Measurements from ENCODE around the gene ZNF574.

Gene ZNF574

DNA sequence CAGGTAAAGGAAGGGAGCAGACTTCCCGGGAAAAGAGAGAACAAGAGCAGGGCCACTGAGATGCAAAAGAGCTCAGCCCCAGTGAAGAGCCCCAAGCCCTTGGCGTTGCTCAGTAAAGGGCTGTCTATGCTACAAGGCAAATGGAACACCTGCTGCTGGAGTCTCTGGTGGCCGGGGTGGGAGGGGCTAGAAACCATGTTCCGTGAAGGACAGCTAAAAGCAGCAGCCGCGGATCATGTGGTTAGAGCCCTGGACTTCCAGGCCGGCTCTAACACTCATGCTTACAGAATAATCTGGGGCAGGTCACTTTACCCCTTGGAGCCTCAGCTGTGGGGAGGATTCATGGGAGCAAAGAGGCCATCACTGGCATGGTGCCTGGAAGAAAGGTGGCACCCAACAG lies 38.4 kb downstream of the ZNF574 start:
- no peak overlapping the region for H3K9ac ChIP-seq (ENCODE audit: low read depth, low read length)
- H3K4me1 ChIP-seq (ENCODE audit: insufficient read depth, low read length), result peaks cover 30% of the 10 kb centered on the region
- H3K36me3 ChIP-seq (ENCODE audit: insufficient read depth, low read length), result no peaks in the 10 kb centered on the region
- H3K9me3 ChIP-seq (ENCODE audit: control insufficient read depth, insufficient read depth, low read length), result no peaks in the 10 kb centered on the region

DNA sequence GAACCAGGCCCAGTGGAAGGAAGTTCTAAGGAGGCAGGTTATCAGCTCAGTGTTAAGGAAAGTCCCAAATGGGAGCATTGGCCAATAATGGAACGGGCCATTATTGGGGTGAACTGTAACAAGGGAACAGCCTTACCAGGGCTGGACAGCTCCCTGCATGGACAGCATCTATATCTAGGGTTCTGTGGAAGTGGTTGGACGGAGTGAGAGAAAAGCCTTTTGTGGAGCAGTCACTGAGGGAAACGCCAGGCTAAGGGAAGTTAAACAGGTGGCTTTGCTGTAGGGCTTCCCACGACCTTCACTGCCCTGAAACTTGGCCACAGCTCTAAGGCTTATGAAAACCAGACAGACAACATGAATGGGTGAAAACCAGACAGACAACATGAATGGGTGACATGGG lies 39.3 kb downstream of the ZNF574 start:
- no peak overlapping the region for H3K9ac ChIP-seq (ENCODE audit: low read depth, low read length)
- no peaks in the 10 kb centered on the region for H3K36me3 ChIP-seq (ENCODE audit: insufficient read depth, low read length)
- peaks cover 30% of the 10 kb centered on the region for H3K4me1 ChIP-seq (ENCODE audit: insufficient read depth, low read length)
- no peaks in the 10 kb centered on the region for H3K9me3 ChIP-seq (ENCODE audit: control insufficient read depth, insufficient read depth, low read length)

DNA sequence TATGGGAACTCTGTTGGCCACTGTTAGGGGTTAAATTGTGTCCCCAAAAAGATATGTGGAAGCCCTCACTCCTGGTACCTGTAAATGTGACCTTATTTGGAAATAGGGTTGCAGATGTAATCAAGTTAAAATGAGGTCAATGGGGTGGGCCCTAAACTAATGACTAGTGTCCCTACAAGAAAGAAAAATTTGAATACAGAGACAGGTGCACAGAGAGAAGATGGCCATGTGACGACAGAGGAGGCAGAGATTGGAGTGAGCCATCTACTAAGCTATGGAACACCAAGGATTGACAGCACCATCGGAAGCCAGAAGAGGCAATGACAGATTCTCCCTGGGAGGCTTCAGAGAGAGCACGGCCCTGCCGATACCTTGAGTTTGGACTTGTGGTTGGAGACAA lies 39.7 kb downstream of the ZNF574 start:
- H3K9ac ChIP-seq (ENCODE audit: low read depth, low read length), result no peak overlapping the region

DNA sequence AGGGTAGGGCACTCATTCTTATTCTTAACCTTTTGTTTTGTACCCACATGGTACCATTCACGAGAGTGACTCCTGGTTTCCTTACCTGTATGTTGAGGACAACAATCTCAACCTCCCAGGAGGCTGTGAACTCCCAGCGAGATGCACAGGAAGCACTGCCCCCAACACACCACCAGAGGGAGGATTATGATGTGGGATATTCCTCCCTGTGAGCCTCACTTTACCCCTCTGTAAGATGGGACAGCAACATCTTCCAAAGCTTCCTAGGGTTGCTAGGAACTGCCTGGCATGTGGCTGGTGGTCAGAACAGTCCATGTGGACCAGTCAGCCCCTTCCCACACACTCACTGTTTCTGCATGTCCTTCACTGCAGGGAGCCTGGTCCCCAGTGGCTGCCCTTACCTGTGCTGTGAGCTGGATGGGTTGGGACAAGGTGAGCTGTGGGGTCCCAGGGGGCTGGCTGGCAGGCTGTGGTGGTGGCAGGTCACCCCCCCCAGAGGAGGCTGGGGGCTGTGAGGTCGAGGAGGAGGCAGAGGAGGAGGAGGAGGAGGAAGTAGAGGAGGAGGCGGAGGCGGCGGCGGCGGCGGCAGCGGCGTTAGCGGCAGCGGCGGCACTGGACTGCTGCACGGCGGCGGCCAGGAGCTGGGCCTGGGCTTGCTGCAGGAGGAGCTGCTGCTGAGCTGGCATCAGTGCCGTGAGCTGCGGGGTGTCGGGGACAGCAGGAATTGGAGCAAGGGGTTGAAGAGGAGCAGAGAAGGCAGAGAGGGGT lies 40.5 kb downstream of the ZNF574 start:
- Histone ChIP-seq H3K9me3 (ENCODE audit: control insufficient read depth, insufficient read depth, low read length) (no peaks in the 10 kb centered on the region), H3K4me1 (ENCODE audit: insufficient read depth, low read length) (peaks cover 40% of the 10 kb centered on the region), H3K36me3 (ENCODE audit: insufficient read depth, low read length) (no peaks in the 10 kb centered on the region), H3K9ac (ENCODE audit: low read depth, low read length) (no peak overlapping the region)

More for the DNA sequence above, 39.7 kb downstream of the ZNF574 start:
- Histone ChIP-seq H3K36me3 (ENCODE audit: insufficient read depth, low read length) (no peaks in the 10 kb centered on the region), H3K4me1 (ENCODE audit: insufficient read depth, low read length) (peaks cover 32% of the 10 kb centered on the region), H3K9me3 (ENCODE audit: control insufficient read depth, insufficient read depth, low read length) (no peaks in the 10 kb centered on the region)

DNA sequence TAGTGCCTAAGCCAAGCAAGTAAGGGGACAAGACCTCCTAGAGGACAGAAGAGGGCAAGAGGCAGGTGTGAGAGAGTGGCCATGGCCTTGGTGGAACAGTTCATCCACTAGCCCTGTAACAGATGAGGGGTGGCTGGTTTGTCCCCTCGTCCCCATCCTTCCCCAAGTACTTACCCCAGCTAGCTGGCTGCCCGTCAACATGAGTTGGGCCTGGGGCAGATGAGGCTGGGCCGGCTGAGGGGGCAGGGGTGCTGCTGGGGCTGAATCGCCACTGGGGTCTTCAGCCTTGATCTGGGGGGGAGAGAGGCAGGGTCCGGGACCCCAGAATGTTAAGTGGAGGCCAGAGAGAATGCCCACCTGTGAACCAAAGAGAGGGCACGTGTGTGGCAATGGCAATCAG lies 41.1 kb downstream of the ZNF574 start:
- no peak overlapping the region for H3K9ac ChIP-seq (ENCODE audit: low read depth, low read length)
- peaks cover 40% of the 10 kb centered on the region for H3K4me1 ChIP-seq (ENCODE audit: insufficient read depth, low read length)

DNA sequence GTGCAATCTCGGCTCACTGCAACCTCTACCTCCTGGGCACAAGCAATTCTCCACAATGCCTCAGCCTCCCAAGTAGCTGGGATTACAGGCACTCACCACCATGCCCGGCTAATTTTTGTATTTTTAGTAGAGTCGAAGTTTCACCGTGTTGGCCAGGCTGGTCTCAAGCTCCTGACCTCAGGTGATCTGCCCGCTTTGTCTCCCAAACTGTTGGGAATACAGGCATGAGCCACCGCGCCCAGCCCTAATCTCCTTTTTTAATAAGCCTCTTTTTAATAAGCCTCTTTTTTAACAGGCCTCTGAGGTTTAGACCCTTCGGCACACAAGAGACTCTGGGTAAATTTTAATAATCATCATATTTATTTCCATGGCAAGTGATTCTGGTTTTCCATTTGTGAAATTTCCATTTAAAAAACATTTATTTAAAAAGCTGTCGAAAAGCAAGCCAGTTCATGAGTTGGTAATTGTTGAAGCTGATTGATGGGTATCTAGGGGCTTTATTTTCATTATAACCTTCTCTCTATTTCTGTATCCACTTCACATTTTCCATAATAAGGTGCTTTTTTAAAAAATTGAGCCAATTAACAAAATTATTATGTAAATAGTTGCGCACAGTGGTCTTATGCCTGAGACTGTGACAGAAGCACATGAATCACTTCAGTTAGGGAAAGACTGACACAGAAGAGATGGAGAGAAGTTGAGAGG lies 44.5 kb downstream of the ZNF574 start:
- H3K9ac ChIP-seq (ENCODE audit: low read depth, low read length), result no peak overlapping the region
- H3K4me1 ChIP-seq (ENCODE audit: insufficient read depth, low read length), result peaks cover 27% of the 10 kb centered on the region
- H3K36me3 ChIP-seq (ENCODE audit: insufficient read depth, low read length), result no peaks in the 10 kb centered on the region
- no peaks in the 10 kb centered on the region for H3K9me3 ChIP-seq (ENCODE audit: control insufficient read depth, insufficient read depth, low read length)

More for the DNA sequence above, 41.1 kb downstream of the ZNF574 start:
- H3K36me3 ChIP-seq (ENCODE audit: insufficient read depth, low read length), result no peaks in the 10 kb centered on the region
- no peaks in the 10 kb centered on the region for H3K9me3 ChIP-seq (ENCODE audit: control insufficient read depth, insufficient read depth, low read length)

DNA sequence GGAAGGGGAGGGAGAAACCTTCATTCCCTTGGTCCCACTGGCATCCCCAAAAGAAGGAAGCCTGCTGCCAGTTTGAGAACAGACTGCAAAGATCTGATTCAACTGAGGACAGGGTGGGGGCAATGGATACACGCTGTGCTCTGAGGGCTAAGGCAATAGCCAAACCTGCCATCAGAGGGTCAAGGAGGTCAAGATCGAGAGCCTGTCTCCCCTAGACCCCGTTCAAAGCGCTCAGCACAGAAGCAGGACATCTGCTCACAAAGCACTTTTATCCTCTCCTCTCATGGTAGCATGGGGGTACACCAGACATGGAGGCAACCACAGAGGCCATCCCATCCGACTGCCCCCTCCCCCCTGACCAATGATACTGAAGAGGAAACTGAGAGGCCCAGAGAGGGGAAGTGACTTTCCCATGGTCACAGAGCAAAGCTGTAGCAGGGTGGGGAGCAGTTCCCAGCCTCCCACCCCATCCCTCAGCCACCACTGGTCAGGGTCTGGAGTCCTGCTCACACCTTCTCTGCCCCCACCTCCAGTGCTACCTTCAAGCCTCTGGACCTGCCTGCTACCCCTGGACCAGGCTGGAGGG lies 45.2 kb downstream of the ZNF574 start:
- peaks cover 25% of the 10 kb centered on the region for H3K4me1 ChIP-seq (ENCODE audit: insufficient read depth, low read length)
- no peaks in the 10 kb centered on the region for H3K36me3 ChIP-seq (ENCODE audit: insufficient read depth, low read length)
- H3K9me3 ChIP-seq (ENCODE audit: control insufficient read depth, insufficient read depth, low read length), result no peaks in the 10 kb centered on the region
- H3K9ac ChIP-seq (ENCODE audit: low read depth, low read length), result no peak overlapping the region

DNA sequence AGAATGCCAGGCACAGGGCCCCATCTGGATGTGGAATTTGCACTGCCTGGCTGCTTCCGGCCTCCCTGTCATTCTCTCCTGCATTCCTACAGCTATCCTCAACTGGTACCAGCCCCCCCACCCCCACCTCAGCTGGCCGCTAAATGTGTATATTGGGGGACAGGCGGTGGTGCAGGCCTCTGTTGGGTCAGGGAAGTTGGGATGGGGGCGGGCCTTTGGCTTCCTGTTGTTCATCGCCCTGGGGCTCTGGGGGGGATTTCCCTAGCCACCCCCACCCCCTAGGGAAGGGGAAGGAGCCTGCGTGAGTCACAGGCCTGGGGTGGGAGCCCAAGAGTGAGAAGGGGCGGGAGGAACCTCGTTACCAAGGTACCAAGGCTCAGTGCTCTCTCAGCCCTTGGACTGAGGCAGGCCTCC lies 45.7 kb downstream of the ZNF574 start:
- no peaks in the 10 kb centered on the region for H3K9me3 ChIP-seq (ENCODE audit: control insufficient read depth, insufficient read depth, low read length)
- no peaks in the 10 kb centered on the region for H3K36me3 ChIP-seq (ENCODE audit: insufficient read depth, low read length)
- H3K4me1 ChIP-seq (ENCODE audit: insufficient read depth, low read length), result peaks cover 25% of the 10 kb centered on the region
- no peak overlapping the region for H3K9ac ChIP-seq (ENCODE audit: low read depth, low read length)

DNA sequence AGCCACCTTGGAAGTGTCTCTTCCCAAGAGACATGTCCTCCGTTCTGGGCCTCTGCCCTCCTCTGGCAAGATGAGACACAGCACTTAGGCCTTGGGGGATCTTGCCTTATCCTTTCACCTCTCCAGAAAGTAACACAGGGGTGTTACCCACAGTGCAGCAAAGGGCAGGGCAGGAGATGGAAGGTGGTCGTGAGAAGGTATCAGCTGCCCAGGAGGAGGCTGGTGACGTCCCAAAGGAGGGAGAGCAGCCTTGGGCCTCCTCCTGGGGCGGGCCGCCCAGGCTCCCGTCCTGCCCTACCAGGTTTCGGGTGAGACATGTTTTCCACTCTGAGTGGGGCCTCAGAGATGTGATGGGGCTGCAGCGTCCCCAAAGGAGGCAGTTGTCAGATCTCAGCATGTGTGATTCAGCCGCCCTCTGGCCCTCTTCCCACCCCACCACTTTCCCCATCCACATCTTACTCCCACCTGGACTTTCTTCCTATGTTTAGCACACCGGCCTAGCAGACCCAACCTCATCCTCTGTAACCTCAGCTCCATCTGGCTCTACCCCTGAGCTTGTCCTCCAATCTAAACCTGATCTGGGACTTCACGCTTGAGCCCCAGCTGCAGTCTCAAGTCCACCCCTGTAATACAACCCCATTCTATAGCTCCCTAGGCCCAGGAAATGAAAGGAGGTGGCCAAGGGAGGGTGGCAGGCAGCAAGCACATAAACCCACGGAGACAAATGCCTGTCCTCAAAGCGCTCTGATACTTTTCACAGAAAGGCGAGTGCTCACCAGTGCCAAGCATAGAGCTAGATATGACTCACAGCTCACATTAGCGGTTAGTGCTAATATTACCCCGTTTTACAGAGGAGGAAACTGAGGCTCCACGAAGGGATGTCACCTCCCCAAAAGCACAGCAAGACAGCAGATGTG lies 47.0 kb downstream of the ZNF574 start:
- no peak overlapping the region for H3K9ac ChIP-seq (ENCODE audit: low read depth, low read length)
- no peaks in the 10 kb centered on the region for H3K9me3 ChIP-seq (ENCODE audit: control insufficient read depth, insufficient read depth, low read length)
- peaks cover 25% of the 10 kb centered on the region for H3K4me1 ChIP-seq (ENCODE audit: insufficient read depth, low read length)
- H3K36me3 ChIP-seq (ENCODE audit: insufficient read depth, low read length), result no peaks in the 10 kb centered on the region

DNA sequence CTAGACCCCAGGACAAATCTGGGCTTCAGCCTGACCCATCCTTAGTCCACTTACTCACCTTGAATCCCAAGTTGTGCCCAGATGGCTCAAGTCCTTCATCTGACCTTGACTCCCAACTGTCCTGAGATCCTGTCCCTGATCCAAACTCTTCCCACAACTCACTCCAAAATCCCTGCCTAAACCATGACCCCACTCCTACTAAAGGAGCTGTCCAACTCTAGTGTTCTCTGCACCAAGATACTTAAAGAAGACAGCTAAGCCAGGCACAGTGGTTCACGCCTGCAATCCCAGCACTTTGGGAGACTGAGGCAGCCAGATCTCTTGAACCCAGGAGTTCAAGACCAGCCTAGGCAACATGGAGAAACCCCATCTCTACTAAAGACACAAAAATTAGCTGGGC lies 47.8 kb downstream of the ZNF574 start:
- Histone ChIP-seq H3K9me3 (ENCODE audit: control insufficient read depth, insufficient read depth, low read length) (no peaks in the 10 kb centered on the region), H3K9ac (ENCODE audit: low read depth, low read length) (no peak overlapping the region), H3K36me3 (ENCODE audit: insufficient read depth, low read length) (no peaks in the 10 kb centered on the region), H3K4me1 (ENCODE audit: insufficient read depth, low read length) (peaks cover 25% of the 10 kb centered on the region)

DNA sequence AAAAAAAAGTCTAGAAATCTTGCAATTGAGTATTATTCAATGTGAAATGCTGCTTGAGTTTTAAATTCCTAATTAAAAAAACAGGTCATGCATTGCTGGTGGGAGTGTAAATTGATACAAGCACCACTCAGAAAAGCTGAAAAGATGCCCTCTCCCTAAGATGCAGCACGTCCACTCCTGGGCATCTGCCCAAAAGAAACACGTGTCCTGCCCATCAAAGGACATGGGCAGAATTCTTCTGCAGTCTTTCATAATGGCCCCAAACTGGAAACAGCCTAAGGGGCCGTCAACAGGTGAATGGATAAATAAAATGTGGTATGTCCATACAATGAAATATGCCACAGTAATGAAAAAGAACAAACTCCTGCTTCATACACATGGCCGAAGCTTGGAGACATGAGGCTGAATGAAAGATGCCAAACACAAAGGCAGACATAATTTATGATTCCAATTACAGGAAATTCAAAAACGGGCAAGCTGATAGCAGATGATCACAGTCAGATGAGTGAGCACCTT lies 48.5 kb downstream of the ZNF574 start:
- Histone ChIP-seq H3K4me1 (ENCODE audit: insufficient read depth, low read length) (peaks cover 30% of the 10 kb centered on the region), H3K9me3 (ENCODE audit: control insufficient read depth, insufficient read depth, low read length) (no peaks in the 10 kb centered on the region), H3K9ac (ENCODE audit: low read depth, low read length) (no peak overlapping the region), H3K36me3 (ENCODE audit: insufficient read depth, low read length) (no peaks in the 10 kb centered on the region)

DNA sequence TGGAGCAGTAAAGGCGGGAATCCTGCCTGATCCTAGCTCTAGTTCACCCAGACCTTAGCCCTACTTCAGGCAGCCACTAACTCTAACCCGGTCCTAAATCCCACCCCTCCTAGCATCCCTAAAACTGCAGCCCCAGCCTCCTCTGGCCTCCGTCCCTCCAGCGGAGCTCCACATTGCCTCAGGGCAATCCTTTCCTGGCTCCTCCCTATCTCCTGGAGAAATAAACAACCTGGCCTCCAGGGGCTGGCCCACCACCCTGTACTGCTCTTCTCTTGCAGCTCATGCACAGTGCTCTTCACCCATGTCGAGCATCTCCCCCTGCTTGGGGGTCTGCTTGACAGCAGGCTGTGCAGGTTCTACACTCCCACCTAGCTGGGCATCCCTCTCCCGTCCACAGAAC lies 49.6 kb downstream of the ZNF574 start:
- no peak overlapping the region for H3K9ac ChIP-seq (ENCODE audit: low read depth, low read length)
- H3K9me3 ChIP-seq (ENCODE audit: control insufficient read depth, insufficient read depth, low read length), result no peaks in the 10 kb centered on the region
- H3K36me3 ChIP-seq (ENCODE audit: insufficient read depth, low read length), result no peaks in the 10 kb centered on the region
- peaks cover 35% of the 10 kb centered on the region for H3K4me1 ChIP-seq (ENCODE audit: insufficient read depth, low read length)

DNA sequence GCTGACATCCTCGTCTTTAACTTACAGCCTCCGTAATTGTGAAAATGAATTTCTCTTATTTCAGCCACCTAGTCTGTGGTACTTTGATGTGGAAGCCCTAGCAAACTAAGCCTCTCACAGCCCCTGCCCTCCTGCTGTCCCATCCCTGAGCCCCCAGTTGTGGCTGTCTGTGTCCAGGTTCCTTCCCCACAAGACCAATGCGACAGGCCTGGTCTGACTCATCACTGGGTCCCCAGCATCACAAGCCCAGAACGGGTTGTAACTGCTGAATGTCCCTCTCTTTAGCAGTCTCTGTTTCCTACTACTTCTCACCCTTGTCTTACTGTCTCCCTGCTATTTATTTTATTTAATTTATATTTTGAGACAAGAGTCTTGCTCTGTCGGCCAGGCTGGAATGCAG lies 50.6 kb downstream of the ZNF574 start:
- Histone ChIP-seq H3K9me3 (ENCODE audit: control insufficient read depth, insufficient read depth, low read length) (no peaks in the 10 kb centered on the region), H3K4me1 (ENCODE audit: insufficient read depth, low read length) (peaks cover 24% of the 10 kb centered on the region), H3K36me3 (ENCODE audit: insufficient read depth, low read length) (no peaks in the 10 kb centered on the region), H3K9ac (ENCODE audit: low read depth, low read length) (no peak overlapping the region)
